ENCODE results near the gene IFNL4.

- TF ChIP-seq POLR2A (IDR thresholded peaks at IDR 0.05) (no peak), CTCF (IDR thresholded peaks at IDR 0.05) (no peak)
These were observed 48.4 kb downstream of the IFNL4 start for GRCh38 chr19:39200066-39200802.
